ENCODE data around the gene FAM47C. TPM values are rescaled to one million over a fixed set of nuclear protein-coding genes. Genes with fewer than 3 reads are reported as not detected.
"Not testable (repeated sequence)": the region's sequence is repeated elsewhere in the genome, so short reads cannot be mapped to it uniquely, and the experiment has no call there.

The FAM47C gene
- total RNA-seq, 1 donor from 2014 or later: not detected

GRCh38 chrX:36974911-36975310 lies 33.3 kb upstream of the FAM47C start:
- TF ChIP-seq CTCF (IDR thresholded peaks at IDR 0.05): no peak
- Mint-ChIP-seq H3K36me3 (ENCODE audit: unreplicated experiment) (no peaks in the 10 kb centered on the region), H3K27ac (ENCODE audit: unreplicated experiment) (no peak overlapping the region), H3K9me3 (ENCODE audit: unreplicated experiment) (no peaks in the 10 kb centered on the region), H3K4me3 (ENCODE audit: unreplicated experiment) (no peak overlapping the region), H3K4me1 (ENCODE audit: unreplicated experiment) (no peaks in the 10 kb centered on the region), H3K27me3 (ENCODE audit: unreplicated experiment) (no peaks in the 10 kb centered on the region)
- DNase-seq (ENCODE audit: extremely low spot score, unreplicated experiment): no peak

GRCh38 chrX:36978886-36979285 lies 29.3 kb upstream of the FAM47C start:
- no peak for DNase-seq (ENCODE audit: extremely low spot score, unreplicated experiment)
- H3K4me1 Mint-ChIP-seq (ENCODE audit: unreplicated experiment): no peaks in the 10 kb centered on the region

DNA sequence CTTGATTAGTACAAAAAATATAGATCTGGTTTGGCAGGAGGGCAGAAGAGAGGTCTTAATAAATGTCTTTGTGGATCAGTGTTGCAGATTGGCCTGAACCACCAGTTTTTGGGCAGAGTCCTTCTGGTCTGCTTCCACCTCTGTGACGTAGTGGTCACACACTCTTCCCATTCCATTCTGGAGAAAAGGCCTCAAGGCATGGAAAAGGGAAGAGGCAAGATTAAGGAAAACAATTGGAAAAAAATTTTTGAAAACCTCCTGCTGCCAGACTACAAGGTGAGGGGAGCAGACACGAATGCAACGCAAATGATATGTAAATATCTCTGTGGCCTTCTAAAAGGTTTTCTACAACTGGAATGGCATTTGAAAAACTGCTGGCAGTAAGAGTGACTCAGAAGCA lies 24.3 kb upstream of the FAM47C start:
- Mint-ChIP-seq H3K27ac (ENCODE audit: unreplicated experiment) (no peak overlapping the region), H3K4me3 (ENCODE audit: unreplicated experiment) (no peak overlapping the region), H3K36me3 (ENCODE audit: unreplicated experiment) (no peaks in the 10 kb centered on the region), H3K4me1 (ENCODE audit: unreplicated experiment) (peaks cover 2% of the 10 kb centered on the region), H3K27me3 (ENCODE audit: unreplicated experiment) (peaks cover 4% of the 10 kb centered on the region), H3K9me3 (ENCODE audit: unreplicated experiment) (peaks cover 5% of the 10 kb centered on the region)
- TF ChIP-seq CTCF (IDR thresholded peaks at IDR 0.05): no peak
- no peak for DNase-seq (ENCODE audit: extremely low spot score, unreplicated experiment)

More at GRCh38 chrX:36978886-36979285, 29.3 kb upstream of the FAM47C start:
- H3K9me3 Mint-ChIP-seq (ENCODE audit: unreplicated experiment): no peaks in the 10 kb centered on the region
- H3K4me3 Mint-ChIP-seq (ENCODE audit: unreplicated experiment): no peak overlapping the region
- H3K27ac Mint-ChIP-seq (ENCODE audit: unreplicated experiment): no peak overlapping the region
- no peaks in the 10 kb centered on the region for H3K36me3 Mint-ChIP-seq (ENCODE audit: unreplicated experiment)
- no peaks in the 10 kb centered on the region for H3K27me3 Mint-ChIP-seq (ENCODE audit: unreplicated experiment)
- TF ChIP-seq CTCF (IDR thresholded peaks at IDR 0.05): no peak

DNA sequence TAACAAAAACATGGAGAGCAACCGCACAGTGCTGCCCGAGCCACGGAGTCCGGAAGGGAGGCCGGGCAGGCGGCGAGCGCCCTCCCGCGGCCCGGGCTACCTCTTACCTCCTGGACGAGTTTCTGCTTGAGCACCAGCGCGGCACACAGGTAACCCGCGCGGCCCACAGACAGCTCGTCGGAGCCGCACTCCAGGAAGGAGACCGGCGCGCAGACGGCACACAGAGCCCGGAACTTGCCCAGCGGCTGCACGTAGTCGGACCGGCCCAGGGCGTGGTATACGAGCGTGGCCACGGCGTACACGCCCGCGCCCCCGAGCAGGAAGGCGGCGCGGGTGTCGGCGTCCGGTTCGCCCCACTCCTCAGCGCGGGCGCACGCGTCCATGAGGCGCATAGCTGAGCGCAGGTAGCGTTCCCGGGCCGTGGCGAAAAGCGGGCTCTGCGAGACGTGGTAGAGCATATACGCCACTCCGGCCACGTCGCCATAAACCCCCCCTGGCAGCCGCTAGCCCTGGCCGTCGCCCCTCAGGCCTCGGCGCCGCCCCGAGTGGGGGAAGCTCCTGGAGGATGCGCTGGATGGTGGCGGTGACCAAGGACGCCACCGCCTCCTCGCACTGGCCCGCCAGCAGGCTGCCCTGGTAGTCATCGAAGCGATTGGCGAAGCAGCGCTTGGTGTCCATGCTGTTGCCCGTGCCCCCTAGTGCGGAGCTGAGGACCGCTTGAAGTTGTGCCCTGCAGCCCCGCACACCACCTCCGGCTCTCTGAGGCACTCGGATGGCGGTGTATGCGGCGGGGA lies 22.6 kb upstream of the FAM47C start:
- not testable (repeated sequence) for H3K36me3 Mint-ChIP-seq (ENCODE audit: unreplicated experiment); H3K27ac Mint-ChIP-seq (ENCODE audit: unreplicated experiment); DNase-seq (ENCODE audit: extremely low spot score, unreplicated experiment); H3K4me3 Mint-ChIP-seq (ENCODE audit: unreplicated experiment); H3K9me3 Mint-ChIP-seq (ENCODE audit: unreplicated experiment); H3K27me3 Mint-ChIP-seq (ENCODE audit: unreplicated experiment); H3K4me1 Mint-ChIP-seq (ENCODE audit: unreplicated experiment)

DNA sequence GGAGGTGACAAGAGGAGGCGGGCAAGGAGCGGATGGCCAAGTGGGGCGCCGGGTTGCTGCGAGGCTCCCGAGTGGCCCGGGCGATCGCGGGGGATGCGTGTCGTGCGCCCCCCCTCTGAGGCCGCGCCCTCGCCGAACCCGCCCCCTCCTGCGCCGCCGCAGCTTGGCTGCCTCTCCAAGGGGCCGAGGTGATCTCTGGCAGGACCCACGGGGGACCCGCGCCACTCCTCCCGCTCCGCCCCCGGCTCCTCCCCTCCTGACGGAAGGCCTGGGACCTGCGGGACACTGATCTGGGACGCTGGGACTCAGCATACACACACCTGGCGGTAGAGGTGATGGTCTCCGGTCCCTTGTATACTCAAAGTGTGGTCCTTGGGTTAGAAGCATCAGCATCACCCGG lies 21.9 kb upstream of the FAM47C start:
- peaks cover 10% of the 10 kb centered on the region for H3K9me3 Mint-ChIP-seq (ENCODE audit: unreplicated experiment)
- DNase-seq (ENCODE audit: extremely low spot score, unreplicated experiment): no peak
- H3K27ac Mint-ChIP-seq (ENCODE audit: unreplicated experiment): no peak overlapping the region
- peaks cover 4% of the 10 kb centered on the region for H3K27me3 Mint-ChIP-seq (ENCODE audit: unreplicated experiment)
- H3K4me1 Mint-ChIP-seq (ENCODE audit: unreplicated experiment): peaks cover 2% of the 10 kb centered on the region
- no peak overlapping the region for H3K4me3 Mint-ChIP-seq (ENCODE audit: unreplicated experiment)
- no peak for TF ChIP-seq CTCF (IDR thresholded peaks at IDR 0.05)
- no peaks in the 10 kb centered on the region for H3K36me3 Mint-ChIP-seq (ENCODE audit: unreplicated experiment)

- not testable (repeated sequence) for H3K36me3 Mint-ChIP-seq (ENCODE audit: unreplicated experiment); H3K27me3 Mint-ChIP-seq (ENCODE audit: unreplicated experiment); H3K27ac Mint-ChIP-seq (ENCODE audit: unreplicated experiment); H3K4me3 Mint-ChIP-seq (ENCODE audit: unreplicated experiment); H3K9me3 Mint-ChIP-seq (ENCODE audit: unreplicated experiment); DNase-seq (ENCODE audit: extremely low spot score, unreplicated experiment); H3K4me1 Mint-ChIP-seq (ENCODE audit: unreplicated experiment)
Observed at GRCh38 chrX:36987212-36987611, 21.0 kb upstream of the FAM47C start.

Measured in osteocyte (in vitro differentiated cells).